Psoas muscle (tissue), 8 donors: Measurements from ENCODE around the gene NUCKS1. TPM values are rescaled to one million over a fixed set of nuclear protein-coding genes. Genes with fewer than 3 reads are reported as not detected.

Source experiments
- ATAC-seq, 4 donors: fragments of 200-7000 bp; cut with Tn5 transposase; one replicate each; pipeline ENCODE4 v1.9.1; 2020; ENCODE audit warnings: moderate library complexity in 3 of 4, mild to moderate bottlenecking in 2 of 4
- DNase-seq, 2 donors: peaks; one replicate each; pipeline ENCODE4 v3.0.0-alpha.2; 2020
- H3K27ac ChIP-seq: fragments of 200-600 bp; one replicate; pipeline ENCODE4 v1.8.0; 2022
- H3K27me3 ChIP-seq, 3 donors: fragments of 200-600 bp in 1 of 3; one replicate each; pipeline versions ENCODE4 v1.6.1 to v1.8.0; 2013 to 2022; ENCODE audit warnings: low read length in 2 of 3, mild to moderate bottlenecking in 2 of 3, moderate library complexity in 1 of 3; ENCODE audit not compliant: insufficient read depth in 3 of 3
- H3K36me3 ChIP-seq, 2 donors: fragments of 200-600 bp in 1 of 2; one replicate each; pipeline versions ENCODE4 v1.6.1 to v1.8.0; 2013 to 2022; ENCODE audit warnings: low read depth in 1 of 2, mild to moderate bottlenecking in 1 of 2, moderate library complexity in 1 of 2; ENCODE audit not compliant: insufficient read depth in 1 of 2
- H3K4me1 ChIP-seq: fragments of 200-600 bp; one replicate; pipeline ENCODE4 v1.8.0; 2022
- H3K4me3 ChIP-seq: fragments of 200-600 bp; one replicate; pipeline ENCODE4 v1.8.0; 2022; ENCODE audit warnings: mild to moderate bottlenecking
- H3K9me3 ChIP-seq: fragments of 200-600 bp; one replicate; pipeline ENCODE4 v1.8.0; 2022
- CTCF ChIP-seq: fragments of 200-600 bp; IDR thresholded peaks from one replicate; pipeline ENCODE4 v1.8.0; 2022; ENCODE audit warnings: antibody characterized with exemption
- WGBS, 3 donors: extraction: QIAGEN DNeasy Blood & Tissue Kit; methylation state at CpG; one replicate each; pipeline versions ENCODE4 v1.1.6 to v1.1.7; 2013; 5-methylcytosine and 5-hydroxymethylcytosine counted together
- intact Hi-C, 2 donors: fragments of 100-400 bp; cut with DNase I; formaldehyde crosslinking; loops; one replicate each; pipeline versions ENCODE4 v1.11.0 to v1.14.2; 2022
- polyA plus RNA-seq, 3 donors: library from polyadenylated mRNA; stranded (reverse); fragments of 200-250 nt; gene quantifications; one replicate each; pipeline ENCODE4 v1.2.3, GENCODE V29; 2013
- total RNA-seq, 4 donors: library from RNA; stranded (reverse); fragmentation: NEBNext Ultra II Directional in 2 of 4; extraction: Animal tissue kit (Norgen Biotek cat#: 25700) in 2 of 4; gene quantifications; one replicate each; pipeline versions ENCODE4 v1.2.1 to v1.2.4, GENCODE V29; 2021 to 2023
- donor health status: healthy with polysubstance abuse.
- donor health status: DM: no; HTN: no; CAD: no; lungs with moderate emphysema.
- donor health status: Bipolar disorder and iron deficiency.
- donor health status: healthy.
- donor health status: DM: yes; HTN: yes; CAD: no.
- donor health status: DM: no; HTN: no; CAD: no.
- donor health status: DM: no; HTN: no; CAD: no.
- donor health status: DM: yes; HTN: yes; CAD: no.

The NUCKS1 gene
- total and polyA plus RNA-seq, 7 donors = 28.3 to 174 (median 140) TPM

- intact Hi-C loops = no loop called here
- no peak overlapping the region for H3K4me3 ChIP-seq
- no peaks in the 10 kb centered on the region for H3K4me1 ChIP-seq
- H3K36me3 ChIP-seq = peaks cover 0 to 12% of the 10 kb centered on the region in 2 donors
- ATAC-seq (no peak), DNase-seq (no peak)
- no peaks in the 10 kb centered on the region for H3K9me3 ChIP-seq
- H3K27ac ChIP-seq = no peak overlapping the region
- TF ChIP-seq CTCF = no peak
- WGBS, 3 donors = 81 to 88% (median 84%) methylated on average over 1 of the region's 1 CpG
- no peaks in the 10 kb centered on the region for H3K27me3 ChIP-seq
Observed at GRCh38 chr1:205735218-205735617, 14.8 kb downstream of the NUCKS1 start.

GRCh38 chr1:205733438-205734175 lies 16.4 kb downstream of the NUCKS1 start:
- TF ChIP-seq CTCF = no peak
- ATAC-seq (peak in 1 of 4 donors; percentile 29), DNase-seq (no peak)
- H3K36me3 ChIP-seq = peaks cover 0 to 19% of the 10 kb centered on the region in 2 donors
- H3K27ac ChIP-seq = no peak overlapping the region
- no peaks in the 10 kb centered on the region for H3K9me3 ChIP-seq
- H3K27me3 ChIP-seq = no peaks in the 10 kb centered on the region
- WGBS, 3 donors = 83 to 86% (median 84%) methylated on average over 2 of the region's 2 CpGs
- H3K4me3 ChIP-seq = no peak overlapping the region
- H3K4me1 ChIP-seq = peaks cover 2% of the 10 kb centered on the region
- intact Hi-C loops = no loop called here

- Histone ChIP-seq H3K27ac (no peak overlapping the region), H3K36me3 (peaks cover 0 to 43% of the 10 kb centered on the region in 2 donors)
Observed at GRCh38 chr1:205729945-205730610, 19.9 kb downstream of the NUCKS1 start.

GRCh38 chr1:205726619-205727125 lies 23.3 kb downstream of the NUCKS1 start:
- peaks cover 0 to 76% of the 10 kb centered on the region in 2 donors for H3K36me3 ChIP-seq
- no peaks in the 10 kb centered on the region for H3K27me3 ChIP-seq
- no peak overlapping the region for H3K4me3 ChIP-seq
- WGBS, 3 donors = 77 to 82% (median 77%) methylated on average over 4 of the region's 4 CpGs
- TF ChIP-seq CTCF = no peak
- peaks cover 3% of the 10 kb centered on the region for H3K4me1 ChIP-seq
- intact Hi-C loops = no loop called here
- DNase-seq (no peak), ATAC-seq (no peak)
- H3K27ac ChIP-seq = no peak overlapping the region
- no peaks in the 10 kb centered on the region for H3K9me3 ChIP-seq

More at GRCh38 chr1:205729945-205730610, 19.9 kb downstream of the NUCKS1 start:
- Histone ChIP-seq H3K27me3 (no peaks in the 10 kb centered on the region), H3K9me3 (no peaks in the 10 kb centered on the region), H3K4me1 (peaks cover 3% of the 10 kb centered on the region), H3K4me3 (no peak overlapping the region)
- intact Hi-C loops = no loop called here
- WGBS, 3 donors = 93 to 96% (median 94%) methylated on average over 9 of the region's 9 CpGs
- no peak for TF ChIP-seq CTCF
- no peak for DNase-seq
- peak in 2 of 4 donors; percentile 32 to 54 for ATAC-seq
